ACC112 (cell line): ENCODE data around the gene UTP4.

Source experiments
- H2AFZ ChIP-seq: fragments of 200-600 bp; sonication (generic); one replicate; pipeline ENCODE4 v1.6.0; 2017; ENCODE audit warnings: antibody characterized with exemption, low read length; ENCODE audit not compliant: unreplicated experiment
- H3K27ac ChIP-seq: fragments of 200-600 bp; sonication (generic); 2 replicates; pipeline ENCODE4 v1.5.1; 2014; ENCODE audit warnings: low read depth, mild to moderate bottlenecking, antibody characterized with exemption, low read length, moderate library complexity
- H3K27me3 ChIP-seq: fragments of 200-600 bp; sonication (generic); 2 replicates; pipeline ENCODE4 v1.6.1; 2014; ENCODE audit warnings: mild to moderate bottlenecking, antibody characterized with exemption, low read length, moderate library complexity, mixed read lengths; ENCODE audit not compliant: insufficient read depth
- H3K36me3 ChIP-seq: fragments of 200-600 bp; sonication (generic); 2 replicates; pipeline ENCODE4 v1.6.1; 2016; ENCODE audit warnings: mild to moderate bottlenecking, antibody characterized with exemption, low read length, moderate library complexity, mixed read lengths; ENCODE audit not compliant: insufficient read depth
- H3K4me1 ChIP-seq: fragments of 200-600 bp; sonication (generic); one replicate; pipeline ENCODE4 v1.6.1; 2016; ENCODE audit warnings: low read length, mixed read lengths; ENCODE audit not compliant: insufficient read depth, unreplicated experiment, control insufficient read depth
- H3K4me3 ChIP-seq: fragments of 200-600 bp; sonication (generic); 2 replicates; pipeline ENCODE4 v1.5.1; 2014; ENCODE audit warnings: mild to moderate bottlenecking, low read depth, low read length
- H3K79me2 ChIP-seq: fragments of 200-600 bp; sonication (generic); one replicate; pipeline ENCODE4 v1.6.0; 2016; ENCODE audit warnings: low read length; ENCODE audit not compliant: control insufficient read depth, unreplicated experiment, insufficient read depth

UTP4 gene

GRCh38 chr16:69217433-69217832 is 85.0 kb downstream of the UTP4 start:
- Histone ChIP-seq H3K27me3 (no peaks in the 10 kb centered on the region), H3K36me3 (no peaks in the 10 kb centered on the region), H2AFZ (no peak overlapping the region), H3K27ac (peak overlapping the region; percentile 29), H3K4me3 (peak overlapping the region; percentile 28), H3K4me1 (peaks cover 43% of the 10 kb centered on the region), H3K79me2 (peaks cover 54% of the 10 kb centered on the region)
